HEK293T (cell line): ENCODE results near the gene JPH2.

Source experiments
- CTCF ChIA-PET: fragments of 350-600 bp; formaldehyde crosslinking; extraction: SDS; loops from one replicate; lab custom pipeline; 2021; ENCODE audit warnings: antibody characterized with exemption, inconsistent platforms; lab: Yijun Ruan, JAX
- POLR2A ChIA-PET: fragments of 350-600 bp; formaldehyde crosslinking; extraction: SDS; loops from one replicate; lab custom pipeline; 2020; ENCODE audit warnings: antibody characterized with exemption, inconsistent platforms; lab: Yijun Ruan, JAX
- DNase-seq: peaks from one replicate; pipeline ENCODE4 v3.0.0; 2012; ENCODE audit warnings: mixed read lengths; ENCODE audit errors: extremely low spot score
- ARNT ChIP-seq: fragments of 450-650 bp; IDR thresholded peaks from 2 replicates; pipeline ENCODE4 v1.6.1; 2017; ENCODE audit warnings: mild to moderate bottlenecking
- BHLHE40 ChIP-seq: fragments of 450-650 bp; IDR thresholded peaks from 2 replicates; pipeline ENCODE4 v1.6.1; 2016; ENCODE audit warnings: mild to moderate bottlenecking, moderate library complexity, borderline replicate concordance
- CTBP1 ChIP-seq: fragments of 450-650 bp; IDR thresholded peaks from 2 replicates; pipeline ENCODE4 v1.6.1; 2016; ENCODE audit warnings: borderline replicate concordance
- ELF4 ChIP-seq: fragments of 450-650 bp; IDR thresholded peaks from 2 replicates; pipeline ENCODE4 v1.6.1; 2017; ENCODE audit warnings: antibody characterized with exemption
- FOXA1 ChIP-seq: fragments of 450-650 bp; IDR thresholded peaks from 2 replicates; pipeline ENCODE4 v1.6.1; 2016; ENCODE audit warnings: mild to moderate bottlenecking
- FOXK2 ChIP-seq: fragments of 450-650 bp; IDR thresholded peaks from 2 replicates; pipeline ENCODE4 v1.6.1; 2016; ENCODE audit warnings: mild to moderate bottlenecking
- FOXM1 ChIP-seq: fragments of 450-650 bp; IDR thresholded peaks from 2 replicates; pipeline ENCODE4 v1.6.1; 2017; ENCODE audit warnings: mild to moderate bottlenecking, borderline replicate concordance
- HDGF ChIP-seq: fragments of 450-650 bp; IDR thresholded peaks from 2 replicates; pipeline ENCODE4 v1.6.1; 2017; ENCODE audit warnings: antibody characterized with exemption, borderline replicate concordance
- L3MBTL2 ChIP-seq: fragments of 450-650 bp; conservative IDR thresholded peaks from 2 replicates; pipeline ENCODE4 v1.6.1; 2016; ENCODE audit warnings: mild to moderate bottlenecking
- LEF1 ChIP-seq: fragments of 450-650 bp; IDR thresholded peaks from 2 replicates; pipeline ENCODE4 v1.6.1; 2017; ENCODE audit warnings: mild to moderate bottlenecking, borderline replicate concordance
- NFRKB ChIP-seq: fragments of 450-650 bp; IDR thresholded peaks from 2 replicates; pipeline ENCODE4 v1.6.1; 2016; ENCODE audit warnings: mild to moderate bottlenecking, moderate library complexity
- SP1 ChIP-seq: fragments of 450-650 bp; IDR thresholded peaks from 2 replicates; pipeline ENCODE4 v1.6.1; 2017
- SUZ12 ChIP-seq: fragments of 450-650 bp; IDR thresholded peaks from 2 replicates; pipeline ENCODE4 v1.6.1; 2016; ENCODE audit warnings: mild to moderate bottlenecking
- TARDBP ChIP-seq: fragments of 450-650 bp; IDR thresholded peaks from 2 replicates; pipeline ENCODE4 v1.6.1; 2016
- ZNF384 ChIP-seq: fragments of 450-650 bp; IDR thresholded peaks from 2 replicates; pipeline ENCODE4 v1.6.1; 2016
- TF ChIP-seq, protein P1 (sequence below): fragments of 450-650 bp; IDR thresholded peaks from 2 replicates; pipeline ENCODE4 v1.6.1; 2016

JPH2 gene

DNA sequence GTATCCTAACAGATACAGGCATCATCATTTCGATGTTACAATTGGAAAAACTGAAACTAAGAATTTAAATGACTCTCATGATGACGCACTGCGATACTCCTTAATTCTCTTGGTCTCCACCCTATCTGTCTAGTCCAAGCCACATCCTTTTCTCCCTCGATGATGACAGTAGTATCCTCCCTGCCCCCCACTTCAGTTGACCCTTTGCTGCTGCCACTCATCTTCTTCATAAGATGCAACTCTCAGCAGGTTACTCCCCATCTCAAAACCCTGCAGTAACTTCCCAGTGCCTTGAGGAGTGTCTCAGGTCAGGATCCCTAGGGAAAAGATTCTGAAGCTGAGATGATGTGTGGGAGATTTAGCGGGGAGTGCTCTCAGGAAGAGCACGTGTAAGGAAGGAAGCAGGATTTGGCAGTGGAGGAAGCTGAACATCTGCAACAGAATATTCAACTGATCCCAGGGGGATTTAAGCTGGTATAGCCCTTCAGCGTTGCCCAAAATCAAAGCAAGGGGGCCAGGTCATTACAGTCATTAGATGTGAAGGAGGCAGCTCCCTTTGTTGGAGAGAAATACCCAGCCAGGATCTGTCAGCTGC, 16.1 kb downstream of the JPH2 start:
- ChIA-PET CTCF (no interaction called here), POLR2A (no interaction called here)
- no peak for DNase-seq
- no peak for TF ChIP-seq TARDBP
- no peak for TF ChIP-seq CTBP1
- TF ChIP-seq ELF4, result no peak
- TF ChIP-seq HDGF, result no peak
- TF ChIP-seq FOXM1, result no peak
- TF ChIP-seq ARNT, result no peak
- TF ChIP-seq FOXK2, result no peak
- no peak for TF ChIP-seq SP1
- TF ChIP-seq SUZ12, result no peak
- TF ChIP-seq FOXA1, result no peak
- TF ChIP-seq BHLHE40, result no peak
- no peak for TF ChIP-seq L3MBTL2
- TF ChIP-seq NFRKB, result no peak
- no peak for TF ChIP-seq LEF1
- no peak for TF ChIP-seq ZNF384
- TF ChIP-seq, protein P1, sequence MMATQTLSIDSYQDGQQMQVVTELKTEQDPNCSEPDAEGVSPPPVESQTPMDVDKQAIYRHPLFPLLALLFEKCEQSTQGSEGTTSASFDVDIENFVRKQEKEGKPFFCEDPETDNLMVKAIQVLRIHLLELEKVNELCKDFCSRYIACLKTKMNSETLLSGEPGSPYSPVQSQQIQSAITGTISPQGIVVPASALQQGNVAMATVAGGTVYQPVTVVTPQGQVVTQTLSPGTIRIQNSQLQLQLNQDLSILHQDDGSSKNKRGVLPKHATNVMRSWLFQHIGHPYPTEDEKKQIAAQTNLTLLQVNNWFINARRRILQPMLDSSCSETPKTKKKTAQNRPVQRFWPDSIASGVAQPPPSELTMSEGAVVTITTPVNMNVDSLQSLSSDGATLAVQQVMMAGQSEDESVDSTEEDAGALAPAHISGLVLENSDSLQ, result no peak

DNA sequence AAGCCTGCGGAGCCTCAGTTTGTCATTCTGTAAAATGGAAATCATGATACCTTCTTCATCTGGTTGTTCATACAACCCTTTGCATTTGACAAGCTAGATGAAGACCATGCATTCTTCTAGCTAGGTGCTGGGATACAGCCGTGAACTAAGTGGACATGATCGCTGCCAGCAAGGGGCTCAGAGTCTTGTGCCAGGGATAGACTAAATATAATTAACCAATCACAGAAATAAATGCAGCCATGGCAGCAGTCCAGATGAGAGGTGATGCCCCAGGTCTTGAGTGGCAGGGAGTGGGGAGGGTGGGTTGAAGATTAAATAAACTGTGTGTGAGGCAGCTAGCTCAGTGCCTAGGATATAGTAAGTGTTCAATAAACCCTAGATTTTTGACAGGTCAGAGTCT, 19.3 kb downstream of the JPH2 start:
- CTCF ChIA-PET, result no interaction called here
- no peak for DNase-seq
- POLR2A ChIA-PET, result no interaction called here
- TF ChIP-seq SP1 (no peak), TARDBP (no peak), SUZ12 (no peak), FOXM1 (no peak), ELF4 (no peak), FOXK2 (no peak), NFRKB (no peak), ZNF384 (no peak), ARNT (no peak)
- TF ChIP-seq, protein P1, result no peak

DNA sequence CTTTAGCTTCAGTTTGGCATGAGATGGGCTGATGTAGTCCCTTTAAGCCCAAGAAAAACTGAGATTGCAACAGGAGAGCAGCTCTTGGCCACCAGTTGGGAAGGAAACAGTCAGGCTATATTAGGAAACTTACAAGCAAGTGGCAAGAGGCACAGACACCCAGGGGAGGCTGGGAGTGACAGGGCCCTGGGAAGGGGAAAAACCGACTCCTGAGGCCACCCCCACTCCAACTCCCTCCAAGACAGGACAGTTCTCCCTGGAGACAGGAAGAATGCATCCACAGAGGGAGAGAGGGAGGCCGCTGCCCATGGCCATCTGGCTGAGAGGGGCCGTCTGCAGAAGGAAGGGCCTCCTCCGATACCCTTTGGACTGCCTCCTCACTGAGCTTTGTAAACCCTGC, 20.5 kb downstream of the JPH2 start:
- TF ChIP-seq CTBP1, result no peak
- no peak for TF ChIP-seq L3MBTL2
- TF ChIP-seq, protein P1, result no peak
- TF ChIP-seq LEF1, result no peak
- TF ChIP-seq ELF4, result no peak
- TF ChIP-seq ZNF384, result no peak
- TF ChIP-seq FOXM1, result no peak
- DNase-seq, result no peak
- POLR2A ChIA-PET, result no interaction called here
- CTCF ChIA-PET, result interaction anchor here (2.0 kb wide), 1 partner anchor 24 kb away, joined by 5 read pairs; no protein-coding TSS in a partner anchor

DNA sequence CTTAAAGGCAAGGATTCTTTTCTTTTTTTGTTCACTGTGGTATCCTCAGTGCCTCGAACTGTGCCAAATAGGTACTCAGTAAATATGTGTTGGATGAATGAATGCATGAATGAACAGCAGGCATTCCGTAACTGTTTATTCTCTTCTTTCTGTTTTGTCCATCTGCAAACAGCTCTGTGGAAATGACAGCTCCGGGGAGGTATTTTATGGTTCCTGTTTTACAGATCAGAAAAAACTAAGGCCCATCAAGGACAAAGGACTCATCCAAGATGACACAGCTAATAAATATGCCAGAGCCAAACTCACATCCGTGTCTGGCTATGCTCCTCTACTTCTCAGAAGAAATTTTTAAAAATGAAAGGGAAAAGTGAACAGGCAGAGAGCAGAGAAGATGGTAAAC, 21.0 kb downstream of the JPH2 start:
- CTCF ChIA-PET, result interaction anchor here (2.0 kb wide), 1 partner anchor 24 kb away, joined by 5 read pairs; no protein-coding TSS in a partner anchor
- no peak for DNase-seq
- TF ChIP-seq FOXM1 (no peak), HDGF (no peak), FOXK2 (no peak), TARDBP (no peak), LEF1 (no peak), FOXA1 (no peak), ZNF384 (no peak), ARNT (no peak), L3MBTL2 (no peak)
- TF ChIP-seq, protein P1, result no peak
- POLR2A ChIA-PET, result interaction anchor here (0.6 kb wide), 1 partner anchor 53 kb away, joined by 3 read pairs; no protein-coding TSS in a partner anchor

DNA sequence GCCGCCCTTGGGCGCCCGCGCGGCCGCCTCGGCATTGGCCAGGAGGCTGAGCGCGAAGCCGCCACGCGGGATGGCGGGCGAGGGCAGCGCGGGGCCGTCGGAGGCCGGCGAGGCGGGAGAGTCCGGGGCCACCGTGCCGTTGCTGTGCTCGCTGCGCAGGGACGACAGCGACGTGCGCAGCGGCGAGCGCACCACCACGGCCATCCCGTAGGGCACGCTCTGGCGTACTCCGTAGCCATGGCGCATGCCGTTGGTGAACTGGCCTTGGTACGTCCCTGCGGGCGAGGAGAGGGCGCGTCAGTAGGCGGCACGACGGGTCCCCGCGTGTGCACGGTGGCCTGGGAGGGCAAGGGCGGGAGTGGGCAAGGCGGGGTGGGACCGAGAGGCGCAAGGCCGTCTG, 26.9 kb downstream of the JPH2 start:
- CTCF ChIA-PET, result no interaction called here
- TF ChIP-seq BHLHE40 (no peak), LEF1 (no peak), NFRKB (no peak), FOXM1 (no peak), HDGF (no peak), FOXA1 (no peak), SP1 (no peak)
- POLR2A ChIA-PET, result no interaction called here
- no peak for DNase-seq

DNA sequence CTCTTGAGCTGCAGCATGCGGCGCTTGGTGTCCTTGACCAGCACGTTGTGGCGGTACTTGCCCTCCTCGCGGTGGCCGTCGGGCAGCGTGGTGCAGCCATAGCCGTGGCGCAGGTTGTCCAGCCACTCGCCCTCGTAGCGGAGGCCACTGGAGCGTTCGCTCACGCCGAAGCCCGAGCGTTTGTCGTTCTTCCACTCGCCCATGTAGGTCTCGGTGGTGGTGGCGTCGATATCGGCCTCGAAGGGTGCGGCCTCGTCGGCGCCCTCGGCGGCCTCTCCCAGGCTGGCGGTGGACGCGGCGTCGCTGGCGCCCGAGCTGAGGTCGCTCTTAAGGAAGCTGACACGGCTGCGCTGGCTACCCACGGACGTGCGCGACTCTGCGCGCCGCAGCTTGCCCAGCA, 27.3 kb downstream of the JPH2 start:
- CTCF ChIA-PET, result no interaction called here

More for the DNA sequence above, 27.3 kb downstream of the JPH2 start:
- DNase-seq, result no peak
- POLR2A ChIA-PET, result no interaction called here
- TF ChIP-seq ZNF384, result no peak
- no peak for TF ChIP-seq SUZ12
- no peak for TF ChIP-seq ELF4
- TF ChIP-seq ARNT, result no peak
- TF ChIP-seq HDGF, result no peak
- TF ChIP-seq SP1, result no peak
